Endothelial cell (in vitro differentiated cells): ENCODE data around the gene FGGY. TPM values are rescaled to one million over a fixed set of nuclear protein-coding genes. Genes with fewer than 3 reads are reported as not detected.

ENCODE experiments used
- DNase-seq: peaks from one replicate; pipeline ENCODE4 v3.0.0; 2021; ENCODE audit warnings: low spot score
- H3K27ac Mint-ChIP-seq: one replicate; pipeline ENCODE4 v1.8.0; 2021; ENCODE audit warnings: mixed read lengths, inconsistent platforms; ENCODE audit not compliant: unreplicated experiment
- H3K27me3 Mint-ChIP-seq: one replicate; pipeline ENCODE4 v1.8.0; 2021; ENCODE audit warnings: mild to moderate bottlenecking, moderate library complexity, mixed read lengths, inconsistent platforms; ENCODE audit not compliant: unreplicated experiment
- H3K36me3 Mint-ChIP-seq: one replicate; pipeline ENCODE4 v1.8.0; 2021; ENCODE audit warnings: mild to moderate bottlenecking, low read depth, mixed read lengths, inconsistent platforms; ENCODE audit not compliant: unreplicated experiment
- H3K4me1 Mint-ChIP-seq: one replicate; pipeline ENCODE4 v1.8.0; 2021; ENCODE audit warnings: mild to moderate bottlenecking, mixed read lengths, inconsistent platforms; ENCODE audit not compliant: unreplicated experiment
- H3K4me3 Mint-ChIP-seq: one replicate; pipeline ENCODE4 v1.8.0; 2021; ENCODE audit warnings: mild to moderate bottlenecking, mixed read lengths, inconsistent platforms; ENCODE audit not compliant: unreplicated experiment
- H3K9me3 Mint-ChIP-seq: one replicate; pipeline ENCODE4 v1.8.0; 2021; ENCODE audit warnings: mixed read lengths, inconsistent platforms; ENCODE audit not compliant: unreplicated experiment
- total RNA-seq: library from RNA; stranded (reverse); fragmentation: NEBNext Ultra II Directional; extraction: Animal tissue kit (Norgen Biotek cat#: 25700); gene quantifications from one replicate; pipeline ENCODE4 v1.2.1, GENCODE V29; 2021; ENCODE audit not compliant: unreplicated experiment
- TF ChIP-seq, protein P1 (sequence below): fragments of 200-600 bp; sonication (generic); IDR thresholded peaks from one replicate; pipeline ENCODE4 v1.5.0; 2021; ENCODE audit warnings: antibody characterized with exemption; ENCODE audit not compliant: unreplicated experiment

Gene FGGY
- total RNA-seq, 1 donor from 2014 or later: 41.2 TPM

DNA sequence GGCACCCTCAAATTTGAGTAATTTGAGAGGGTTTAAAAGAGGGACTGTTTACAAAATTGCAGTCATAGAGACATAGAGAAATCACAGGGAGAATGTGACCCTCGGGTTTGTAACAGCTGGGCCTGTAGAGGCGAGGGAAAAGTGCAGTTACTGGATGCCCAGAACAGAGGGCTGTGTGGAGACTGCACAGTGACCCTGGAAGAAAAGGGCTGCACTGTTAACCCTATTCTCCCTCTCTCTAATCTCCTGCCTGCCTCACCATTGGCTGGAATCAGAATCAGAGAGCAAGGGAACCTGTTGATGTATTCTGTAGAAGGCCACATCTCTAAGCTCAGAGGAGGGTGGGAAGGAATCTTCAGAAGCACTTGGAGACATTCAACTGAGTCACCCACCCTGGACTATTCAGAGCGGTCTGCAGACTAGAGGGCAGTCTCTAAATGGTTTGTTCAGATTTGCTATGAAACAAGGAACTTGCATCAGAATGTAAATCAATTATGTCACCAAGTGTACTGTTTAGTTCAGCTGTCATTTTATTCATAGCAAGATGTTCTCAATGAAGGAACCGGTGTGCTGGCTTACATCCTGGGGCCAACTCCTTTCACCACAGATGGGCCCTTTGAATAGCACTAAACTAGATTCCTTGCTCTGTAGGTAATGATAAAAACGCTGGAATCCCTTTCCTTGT lies 385.6 kb downstream of the FGGY start:
- peaks cover 21% of the 10 kb centered on the region for H3K4me1 Mint-ChIP-seq
- no peak overlapping the region for H3K4me3 Mint-ChIP-seq
- peaks cover 1% of the 10 kb centered on the region for H3K27me3 Mint-ChIP-seq
- no peaks in the 10 kb centered on the region for H3K36me3 Mint-ChIP-seq
- DNase-seq: no peak
- H3K9me3 Mint-ChIP-seq: no peaks in the 10 kb centered on the region
- H3K27ac Mint-ChIP-seq: no peak overlapping the region
- TF ChIP-seq, protein P1, sequence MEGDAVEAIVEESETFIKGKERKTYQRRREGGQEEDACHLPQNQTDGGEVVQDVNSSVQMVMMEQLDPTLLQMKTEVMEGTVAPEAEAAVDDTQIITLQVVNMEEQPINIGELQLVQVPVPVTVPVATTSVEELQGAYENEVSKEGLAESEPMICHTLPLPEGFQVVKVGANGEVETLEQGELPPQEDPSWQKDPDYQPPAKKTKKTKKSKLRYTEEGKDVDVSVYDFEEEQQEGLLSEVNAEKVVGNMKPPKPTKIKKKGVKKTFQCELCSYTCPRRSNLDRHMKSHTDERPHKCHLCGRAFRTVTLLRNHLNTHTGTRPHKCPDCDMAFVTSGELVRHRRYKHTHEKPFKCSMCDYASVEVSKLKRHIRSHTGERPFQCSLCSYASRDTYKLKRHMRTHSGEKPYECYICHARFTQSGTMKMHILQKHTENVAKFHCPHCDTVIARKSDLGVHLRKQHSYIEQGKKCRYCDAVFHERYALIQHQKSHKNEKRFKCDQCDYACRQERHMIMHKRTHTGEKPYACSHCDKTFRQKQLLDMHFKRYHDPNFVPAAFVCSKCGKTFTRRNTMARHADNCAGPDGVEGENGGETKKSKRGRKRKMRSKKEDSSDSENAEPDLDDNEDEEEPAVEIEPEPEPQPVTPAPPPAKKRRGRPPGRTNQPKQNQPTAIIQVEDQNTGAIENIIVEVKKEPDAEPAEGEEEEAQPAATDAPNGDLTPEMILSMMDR: no peak

DNA sequence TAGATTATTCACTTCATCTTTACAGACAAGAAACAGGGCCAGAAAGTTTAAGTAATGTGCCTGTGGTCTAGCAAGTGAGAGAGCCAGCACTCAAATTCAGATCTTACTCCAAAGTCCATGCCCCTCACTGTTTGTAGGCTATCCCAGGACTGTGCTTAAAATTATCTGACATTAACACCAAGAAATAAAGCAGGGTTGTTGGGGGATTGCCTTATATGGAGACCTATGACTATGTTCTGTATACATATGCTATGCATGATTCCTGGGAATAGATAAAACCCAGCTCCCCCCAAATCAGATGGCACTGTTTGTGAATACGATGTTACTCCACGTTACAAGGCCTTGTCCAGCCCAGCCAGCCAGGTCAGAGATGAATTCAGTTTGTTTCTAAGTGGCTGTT lies 386.3 kb downstream of the FGGY start:
- Mint-ChIP-seq H3K9me3 (no peaks in the 10 kb centered on the region), H3K36me3 (no peaks in the 10 kb centered on the region), H3K4me3 (no peak overlapping the region), H3K4me1 (peaks cover 14% of the 10 kb centered on the region), H3K27me3 (no peaks in the 10 kb centered on the region), H3K27ac (no peak overlapping the region)
- TF ChIP-seq, protein P1: no peak
- DNase-seq: no peak

DNA sequence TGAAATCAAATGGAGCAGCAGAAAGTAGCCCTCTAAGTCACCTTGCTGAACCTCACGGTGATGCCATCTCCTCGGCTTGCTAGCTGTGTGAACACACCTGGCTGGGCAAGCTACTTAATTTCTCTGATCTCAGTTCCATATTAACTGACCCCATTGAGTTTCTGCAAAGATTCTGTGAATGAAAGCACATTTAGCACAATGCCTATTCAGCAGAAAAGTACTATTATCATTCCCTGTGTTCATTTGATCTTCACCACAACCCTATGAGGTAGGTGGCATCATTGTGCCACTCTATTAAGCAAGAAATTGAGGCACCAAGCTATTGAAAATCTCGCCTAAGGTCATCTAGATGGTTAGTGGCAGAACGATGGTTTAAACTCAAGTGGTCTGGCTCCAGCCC lies 387.8 kb downstream of the FGGY start:
- Mint-ChIP-seq H3K9me3 (no peaks in the 10 kb centered on the region), H3K27ac (no peak overlapping the region)

DNA sequence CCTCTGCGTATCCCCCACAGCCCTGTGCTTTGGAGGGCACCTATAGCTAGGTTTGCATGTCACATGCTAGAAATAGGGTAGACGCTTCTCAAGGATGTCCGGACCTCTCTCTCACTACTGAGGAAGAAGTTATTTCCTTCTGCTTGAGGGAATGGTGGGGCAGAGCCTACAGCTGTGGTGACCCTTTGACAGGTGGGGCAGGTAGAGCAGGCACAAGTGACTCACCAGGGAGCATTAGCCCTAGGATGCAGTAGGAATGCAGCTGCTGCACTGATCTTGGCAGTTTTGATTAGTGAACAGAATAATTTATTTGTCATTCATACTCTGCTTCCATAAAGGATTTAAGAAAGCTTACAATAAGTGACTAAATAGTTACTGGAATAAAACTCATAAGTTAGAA lies 388.2 kb downstream of the FGGY start:
- Mint-ChIP-seq H3K4me1 (peaks cover 5% of the 10 kb centered on the region), H3K4me3 (no peak overlapping the region), H3K9me3 (no peaks in the 10 kb centered on the region), H3K27ac (no peak overlapping the region), H3K27me3 (no peaks in the 10 kb centered on the region), H3K36me3 (no peaks in the 10 kb centered on the region)
- TF ChIP-seq, protein P1: no peak
- DNase-seq: no peak

More for the DNA sequence above, 387.8 kb downstream of the FGGY start:
- Mint-ChIP-seq H3K4me1 (peaks cover 5% of the 10 kb centered on the region), H3K27me3 (no peaks in the 10 kb centered on the region), H3K36me3 (no peaks in the 10 kb centered on the region), H3K4me3 (no peak overlapping the region)
- TF ChIP-seq, protein P1: no peak
- DNase-seq: no peak

DNA sequence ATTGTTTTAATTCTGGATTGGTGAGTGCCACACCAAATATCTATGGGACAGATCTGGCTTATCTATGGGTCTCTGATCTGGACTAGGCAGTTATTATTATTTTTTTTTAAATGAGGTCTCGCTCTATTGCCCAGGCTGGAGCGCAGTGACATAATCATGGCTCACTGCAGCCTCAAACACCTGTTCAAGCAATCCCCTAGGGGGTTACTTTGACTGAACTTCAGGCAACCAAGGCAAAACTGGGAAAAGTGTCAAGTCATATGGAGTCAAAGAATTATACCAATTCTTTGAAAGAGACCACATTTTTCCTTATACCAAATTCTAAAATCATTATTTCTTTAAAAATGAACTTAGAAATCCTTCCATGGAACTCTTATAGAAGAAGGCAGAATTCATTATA lies 388.8 kb downstream of the FGGY start:
- Mint-ChIP-seq H3K9me3 (no peaks in the 10 kb centered on the region), H3K27me3 (no peaks in the 10 kb centered on the region), H3K27ac (no peak overlapping the region), H3K36me3 (no peaks in the 10 kb centered on the region), H3K4me1 (peaks cover 5% of the 10 kb centered on the region), H3K4me3 (no peak overlapping the region)
- DNase-seq: no peak
- TF ChIP-seq, protein P1: no peak
